A549 (cell line): Measurements from ENCODE around the gene KCNN1.

Experiments used
- EP300 ChIP-seq, 2 experiments: fragments of >200 bp; sonication (Bioruptor Twin); formaldehyde crosslinking; IDR thresholded peaks; 2 replicates in 1 of 2; 3 replicates in 1 of 2; pipeline ENCODE4 v1.6.1; 2016 to 2017
- HOXA7 ChIP-seq: fragments of 250-450 bp; sonication (Bioruptor Pico); IDR thresholded peaks from 2 replicates; pipeline ENCODE4 v1.5.0; 2020; ENCODE audit warnings: mild to moderate bottlenecking, moderate library complexity
- MAFK ChIP-seq: fragments of 450-650 bp; IDR thresholded peaks from 2 replicates; pipeline ENCODE4 v1.6.1; 2014; ENCODE audit not compliant: partially characterized antibody
- TF ChIP-seq, protein P1 (sequence below): fragments of >200 bp; sonication (Bioruptor Twin); formaldehyde crosslinking; IDR thresholded peaks from 3 replicates; pipeline ENCODE4 v1.5.1; 2016
- TF ChIP-seq, protein P2 (sequence below): fragments of 200-600 bp; sonication (generic); IDR thresholded peaks from 2 replicates; pipeline ENCODE4 v1.6.1; 2016; ENCODE audit warnings: antibody characterized with exemption, mild to moderate bottlenecking, moderate library complexity

GRCh38 chr19:17965370-17966128 is 1.4 kb upstream of the KCNN1 start:
- no peak for TF ChIP-seq HOXA7 (CRISPR knock-in tag)
- TF ChIP-seq MAFK: no peak
- TF ChIP-seq, protein P1, sequence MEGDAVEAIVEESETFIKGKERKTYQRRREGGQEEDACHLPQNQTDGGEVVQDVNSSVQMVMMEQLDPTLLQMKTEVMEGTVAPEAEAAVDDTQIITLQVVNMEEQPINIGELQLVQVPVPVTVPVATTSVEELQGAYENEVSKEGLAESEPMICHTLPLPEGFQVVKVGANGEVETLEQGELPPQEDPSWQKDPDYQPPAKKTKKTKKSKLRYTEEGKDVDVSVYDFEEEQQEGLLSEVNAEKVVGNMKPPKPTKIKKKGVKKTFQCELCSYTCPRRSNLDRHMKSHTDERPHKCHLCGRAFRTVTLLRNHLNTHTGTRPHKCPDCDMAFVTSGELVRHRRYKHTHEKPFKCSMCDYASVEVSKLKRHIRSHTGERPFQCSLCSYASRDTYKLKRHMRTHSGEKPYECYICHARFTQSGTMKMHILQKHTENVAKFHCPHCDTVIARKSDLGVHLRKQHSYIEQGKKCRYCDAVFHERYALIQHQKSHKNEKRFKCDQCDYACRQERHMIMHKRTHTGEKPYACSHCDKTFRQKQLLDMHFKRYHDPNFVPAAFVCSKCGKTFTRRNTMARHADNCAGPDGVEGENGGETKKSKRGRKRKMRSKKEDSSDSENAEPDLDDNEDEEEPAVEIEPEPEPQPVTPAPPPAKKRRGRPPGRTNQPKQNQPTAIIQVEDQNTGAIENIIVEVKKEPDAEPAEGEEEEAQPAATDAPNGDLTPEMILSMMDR: no peak
- no peak for TF ChIP-seq EP300 (IDR thresholded peaks at IDR 0.05)
- TF ChIP-seq, protein P2, sequence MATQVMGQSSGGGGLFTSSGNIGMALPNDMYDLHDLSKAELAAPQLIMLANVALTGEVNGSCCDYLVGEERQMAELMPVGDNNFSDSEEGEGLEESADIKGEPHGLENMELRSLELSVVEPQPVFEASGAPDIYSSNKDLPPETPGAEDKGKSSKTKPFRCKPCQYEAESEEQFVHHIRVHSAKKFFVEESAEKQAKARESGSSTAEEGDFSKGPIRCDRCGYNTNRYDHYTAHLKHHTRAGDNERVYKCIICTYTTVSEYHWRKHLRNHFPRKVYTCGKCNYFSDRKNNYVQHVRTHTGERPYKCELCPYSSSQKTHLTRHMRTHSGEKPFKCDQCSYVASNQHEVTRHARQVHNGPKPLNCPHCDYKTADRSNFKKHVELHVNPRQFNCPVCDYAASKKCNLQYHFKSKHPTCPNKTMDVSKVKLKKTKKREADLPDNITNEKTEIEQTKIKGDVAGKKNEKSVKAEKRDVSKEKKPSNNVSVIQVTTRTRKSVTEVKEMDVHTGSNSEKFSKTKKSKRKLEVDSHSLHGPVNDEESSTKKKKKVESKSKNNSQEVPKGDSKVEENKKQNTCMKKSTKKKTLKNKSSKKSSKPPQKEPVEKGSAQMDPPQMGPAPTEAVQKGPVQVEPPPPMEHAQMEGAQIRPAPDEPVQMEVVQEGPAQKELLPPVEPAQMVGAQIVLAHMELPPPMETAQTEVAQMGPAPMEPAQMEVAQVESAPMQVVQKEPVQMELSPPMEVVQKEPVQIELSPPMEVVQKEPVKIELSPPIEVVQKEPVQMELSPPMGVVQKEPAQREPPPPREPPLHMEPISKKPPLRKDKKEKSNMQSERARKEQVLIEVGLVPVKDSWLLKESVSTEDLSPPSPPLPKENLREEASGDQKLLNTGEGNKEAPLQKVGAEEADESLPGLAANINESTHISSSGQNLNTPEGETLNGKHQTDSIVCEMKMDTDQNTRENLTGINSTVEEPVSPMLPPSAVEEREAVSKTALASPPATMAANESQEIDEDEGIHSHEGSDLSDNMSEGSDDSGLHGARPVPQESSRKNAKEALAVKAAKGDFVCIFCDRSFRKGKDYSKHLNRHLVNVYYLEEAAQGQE: no peak
